GM13977 (cell line): ENCODE results near the gene PMVK.

Experiments used
- DNase-seq: peaks from one replicate; pipeline ENCODE4 v3.0.0; 2012; ENCODE audit warnings: low spot score
- CTCF ChIP-seq: IDR thresholded peaks from 2 replicates; pipeline ENCODE4 v1.5.1; 2012; ENCODE audit warnings: mild to moderate bottlenecking, control low read depth; ENCODE audit not compliant: insufficient read depth; ENCODE audit errors: extremely low read depth, missing control alignments
- in situ Hi-C: fragments of 300-500 bp; cut with MboI; formaldehyde crosslinking; loops from one replicate; pipeline ENCODE4 v1.12.0; 2022; ENCODE audit warnings: low sequenced_read_pairs, low pct_unique_long_range_greater_than_20kb, mixed read lengths, inconsistent platforms; ENCODE audit not compliant: unreplicated experiment

PMVK gene

GRCh38 chr1:154948079-154948478 lies 11.6 kb upstream of the PMVK start:
- in situ Hi-C loops, result no loop called here
- no peak for DNase-seq
- TF ChIP-seq CTCF, result no peak

- no peak for DNase-seq
- no peak for TF ChIP-seq CTCF
- in situ Hi-C loops, result no loop called here
These were observed 9.7 kb upstream of the PMVK start for GRCh38 chr1:154945962-154946850.

GRCh38 chr1:154945160-154945961 lies 8.8 kb upstream of the PMVK start:
- no peak for DNase-seq
- no peak for TF ChIP-seq CTCF
- in situ Hi-C loops, result no loop called here

GRCh38 chr1:154944401-154945159 lies 8.1 kb upstream of the PMVK start:
- no peak for TF ChIP-seq CTCF
- DNase-seq, result no peak
- in situ Hi-C loops, result no loop called here

GRCh38 chr1:154943649-154944400 lies 7.3 kb upstream of the PMVK start:
- TF ChIP-seq CTCF, result peak; percentile 84
- DNase-seq, result peak; percentile 55
- in situ Hi-C loops, result no loop called here
